ENCODE data around the gene SPAG7. TPM values are rescaled to one million over a fixed set of nuclear protein-coding genes. Genes with fewer than 3 reads are reported as not detected.

Gene SPAG7
- total RNA-seq, 1 experiment from 2014 or later, result 55.3 TPM

DNA sequence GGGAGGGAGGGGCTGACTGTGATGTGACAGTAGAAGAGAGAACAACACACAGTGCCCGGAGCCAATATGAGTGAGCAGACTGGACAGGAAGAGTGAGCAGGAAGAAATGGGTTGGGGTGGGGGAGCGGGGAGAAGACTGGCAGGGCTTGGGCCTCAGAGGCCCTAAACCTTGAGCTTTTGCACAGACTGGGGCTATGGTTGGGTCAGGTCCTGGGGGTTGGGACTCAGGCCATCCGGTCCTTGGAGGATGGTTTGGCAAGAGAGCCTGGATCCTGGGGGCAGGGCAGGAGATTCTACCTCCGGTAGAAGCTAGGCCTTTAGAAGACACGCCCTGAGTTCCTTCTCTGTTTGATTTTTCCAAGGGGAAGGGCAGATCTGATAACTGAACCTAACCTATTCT is 18.8 kb upstream of the SPAG7 start:
- in situ Hi-C loops (cut with HindIII; ENCODE audit: low pct_unique_long_range_greater_than_20kb, low sequenced_read_pairs), result no loop called here
- DNase-seq (ENCODE audit: low read depth, low spot score), result no peak

DNA sequence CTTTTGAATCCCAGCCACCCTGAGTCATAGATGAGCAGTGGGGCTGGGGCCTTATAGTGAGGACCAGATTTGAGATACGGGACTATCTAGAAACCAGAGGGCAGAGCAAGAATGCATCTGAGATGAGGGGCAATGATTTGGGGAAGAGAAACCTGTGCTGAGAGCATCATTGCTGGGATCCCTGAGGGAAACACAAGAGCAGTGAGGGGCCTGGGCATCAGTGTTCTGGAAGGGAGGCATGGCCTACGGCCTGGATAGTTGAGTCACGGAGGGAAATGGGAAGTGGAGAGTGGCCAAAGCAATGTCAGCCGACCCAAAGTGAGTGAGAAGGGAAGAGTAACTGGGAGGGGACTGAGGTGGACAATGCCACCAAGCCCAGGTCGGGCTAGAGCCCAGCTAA is 14.7 kb upstream of the SPAG7 start:
- in situ Hi-C loops (cut with HindIII; ENCODE audit: low pct_unique_long_range_greater_than_20kb, low sequenced_read_pairs), result no loop called here
- DNase-seq (ENCODE audit: low read depth, low spot score), result no peak

DNA sequence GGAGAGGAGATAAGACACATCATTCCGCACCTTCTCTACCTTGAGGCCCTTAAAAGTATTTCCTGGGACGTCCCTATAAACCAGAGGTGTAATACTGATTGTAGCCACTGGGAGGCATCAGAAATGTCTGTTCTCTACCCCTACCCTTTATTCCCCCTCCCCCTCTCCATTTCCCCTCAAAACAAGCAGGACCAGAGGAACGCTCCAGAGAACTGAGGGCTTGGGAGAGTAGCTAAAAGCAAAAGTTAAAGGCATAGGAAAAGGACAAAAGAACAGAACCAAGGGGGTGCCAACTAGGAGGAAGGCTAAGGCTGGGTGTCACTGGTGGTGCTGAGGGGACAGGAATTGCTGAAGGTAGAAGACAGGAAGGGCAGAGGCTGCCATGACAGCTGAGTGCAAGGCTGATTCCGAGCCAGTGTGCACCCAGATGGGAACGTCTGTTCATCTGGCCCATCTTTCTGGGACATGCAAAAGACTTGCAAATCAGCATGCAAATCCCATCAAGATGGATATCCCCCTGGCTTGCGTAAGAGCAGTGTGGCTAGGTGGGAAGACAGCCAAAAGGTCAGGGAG is 13.1 kb upstream of the SPAG7 start:
- DNase-seq (ENCODE audit: low read depth, low spot score), result peak; percentile 81
- in situ Hi-C loops (cut with HindIII; ENCODE audit: low pct_unique_long_range_greater_than_20kb, low sequenced_read_pairs), result no loop called here

GRCh38 chr17:4978726-4979125 is 11.1 kb upstream of the SPAG7 start:
- no peak for DNase-seq (ENCODE audit: low read depth, low spot score)
- in situ Hi-C loops (cut with HindIII; ENCODE audit: low pct_unique_long_range_greater_than_20kb, low sequenced_read_pairs), result no loop called here

DNA sequence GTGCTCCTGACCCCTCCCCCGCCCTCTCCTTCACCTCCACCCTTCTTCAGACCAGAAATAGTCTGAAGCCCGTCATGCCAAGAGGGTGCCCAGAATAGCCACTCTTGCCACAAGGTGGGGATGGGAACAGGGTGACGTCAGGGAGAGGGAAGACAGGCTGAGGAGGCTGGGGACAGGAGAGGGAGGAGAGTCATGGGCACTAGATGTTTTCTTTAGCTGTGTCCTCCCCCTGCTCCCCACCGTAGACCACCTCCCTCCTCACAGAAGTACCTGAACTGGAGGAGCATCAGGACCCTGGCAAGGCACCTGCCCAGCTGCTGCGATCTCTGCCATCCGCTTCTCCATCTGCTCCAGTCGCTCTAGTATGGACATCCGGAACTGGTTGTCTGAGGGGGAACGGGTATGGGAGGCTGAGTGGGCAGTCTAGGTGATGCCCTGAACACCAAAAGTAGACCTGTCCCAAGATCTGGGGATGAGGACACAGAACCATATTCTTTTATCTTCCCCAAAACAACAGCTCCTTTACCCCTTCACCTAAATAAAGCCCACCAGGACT is 6.6 kb upstream of the SPAG7 start:
- in situ Hi-C loops (cut with HindIII; ENCODE audit: low pct_unique_long_range_greater_than_20kb, low sequenced_read_pairs), result no loop called here
- no peak for DNase-seq (ENCODE audit: low read depth, low spot score)

DNA sequence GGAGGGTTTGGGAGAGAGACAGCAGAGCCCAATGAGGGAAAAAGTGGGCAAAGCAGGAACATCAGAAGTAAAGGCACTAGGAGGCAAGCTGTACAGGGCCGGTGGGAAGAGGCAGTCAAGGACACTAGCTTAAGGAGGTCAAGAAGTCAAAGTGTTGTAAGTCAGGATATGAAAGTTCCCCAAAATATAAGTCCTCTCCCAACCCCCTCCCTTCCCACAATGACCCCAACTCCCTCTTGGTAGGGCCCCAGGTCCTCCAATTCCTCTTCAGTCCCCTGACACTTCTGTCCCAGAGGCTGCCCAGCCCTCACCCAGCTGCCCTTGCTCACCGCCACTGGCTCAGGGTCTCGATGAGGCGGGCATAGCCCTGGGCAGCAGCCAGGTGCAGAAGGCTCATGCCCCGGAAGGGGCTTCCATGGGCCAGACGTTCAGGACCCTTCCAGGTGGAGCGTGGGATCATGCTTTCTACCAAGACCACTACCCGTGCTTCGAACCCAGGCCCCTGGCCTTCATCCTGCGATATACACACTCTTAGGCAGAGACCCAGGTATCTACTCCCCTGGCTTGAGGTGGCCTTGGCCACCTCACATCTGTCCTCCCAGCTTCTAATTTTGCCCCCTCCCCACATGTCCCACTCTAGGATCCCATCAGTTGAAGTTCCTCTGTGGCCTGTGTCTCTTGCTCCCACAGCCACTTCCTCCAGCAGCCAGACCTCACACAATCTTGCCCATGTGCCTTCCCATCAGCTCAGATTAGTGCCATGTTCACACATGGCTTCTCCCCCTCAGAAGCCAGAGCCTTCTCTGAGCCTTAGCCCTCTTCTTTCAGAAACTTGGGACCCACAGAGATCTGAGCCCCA is 5.9 kb upstream of the SPAG7 start:
- no peak for DNase-seq (ENCODE audit: low read depth, low spot score)
- in situ Hi-C loops (cut with HindIII; ENCODE audit: low pct_unique_long_range_greater_than_20kb, low sequenced_read_pairs), result no loop called here

GRCh38 chr17:4972752-4973151 is 5.1 kb upstream of the SPAG7 start:
- in situ Hi-C loops (cut with HindIII; ENCODE audit: low pct_unique_long_range_greater_than_20kb, low sequenced_read_pairs), result no loop called here
- no peak for DNase-seq (ENCODE audit: low read depth, low spot score)

GRCh38 chr17:4972322-4972721 is 4.7 kb upstream of the SPAG7 start:
- DNase-seq (ENCODE audit: low read depth, low spot score), result no peak
- in situ Hi-C loops (cut with HindIII; ENCODE audit: low pct_unique_long_range_greater_than_20kb, low sequenced_read_pairs), result no loop called here

DNA sequence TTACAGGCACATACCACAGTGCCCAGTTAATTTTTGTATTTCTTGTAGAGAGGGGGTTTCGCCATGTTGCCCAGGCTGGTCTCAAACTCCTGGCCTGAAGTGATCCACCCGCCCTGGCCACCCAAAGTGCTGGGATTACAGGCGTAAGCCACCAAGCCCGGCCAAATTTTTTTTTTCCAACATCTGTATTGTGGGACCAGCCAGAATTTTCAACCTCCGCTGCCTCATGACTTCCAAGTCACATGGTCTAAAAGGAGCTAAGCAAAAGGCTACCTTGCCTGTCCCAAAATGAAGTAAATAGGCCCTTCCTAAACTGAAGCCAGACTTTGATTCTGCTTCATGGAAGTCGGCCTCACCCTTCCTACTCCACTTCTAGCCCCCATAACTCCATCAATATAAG is 4.2 kb upstream of the SPAG7 start:
- in situ Hi-C loops (cut with HindIII; ENCODE audit: low pct_unique_long_range_greater_than_20kb, low sequenced_read_pairs), result no loop called here
- DNase-seq (ENCODE audit: low read depth, low spot score), result no peak

GRCh38 chr17:4970273-4970672 is 2.7 kb upstream of the SPAG7 start:
- in situ Hi-C loops (cut with HindIII; ENCODE audit: low pct_unique_long_range_greater_than_20kb, low sequenced_read_pairs), result no loop called here
- DNase-seq (ENCODE audit: low read depth, low spot score), result no peak

GRCh38 chr17:4969551-4970173 is 2.0 kb upstream of the SPAG7 start:
- in situ Hi-C loops (cut with HindIII; ENCODE audit: low pct_unique_long_range_greater_than_20kb, low sequenced_read_pairs), result no loop called here

GRCh38 chr17:4969047-4969550 is 1.5 kb upstream of the SPAG7 start:
- no peak for DNase-seq (ENCODE audit: low read depth, low spot score)
- in situ Hi-C loops (cut with HindIII; ENCODE audit: low pct_unique_long_range_greater_than_20kb, low sequenced_read_pairs), result no loop called here

More at GRCh38 chr17:4969551-4970173, 2.0 kb upstream of the SPAG7 start:
- no peak for DNase-seq (ENCODE audit: low read depth, low spot score)

DNA sequence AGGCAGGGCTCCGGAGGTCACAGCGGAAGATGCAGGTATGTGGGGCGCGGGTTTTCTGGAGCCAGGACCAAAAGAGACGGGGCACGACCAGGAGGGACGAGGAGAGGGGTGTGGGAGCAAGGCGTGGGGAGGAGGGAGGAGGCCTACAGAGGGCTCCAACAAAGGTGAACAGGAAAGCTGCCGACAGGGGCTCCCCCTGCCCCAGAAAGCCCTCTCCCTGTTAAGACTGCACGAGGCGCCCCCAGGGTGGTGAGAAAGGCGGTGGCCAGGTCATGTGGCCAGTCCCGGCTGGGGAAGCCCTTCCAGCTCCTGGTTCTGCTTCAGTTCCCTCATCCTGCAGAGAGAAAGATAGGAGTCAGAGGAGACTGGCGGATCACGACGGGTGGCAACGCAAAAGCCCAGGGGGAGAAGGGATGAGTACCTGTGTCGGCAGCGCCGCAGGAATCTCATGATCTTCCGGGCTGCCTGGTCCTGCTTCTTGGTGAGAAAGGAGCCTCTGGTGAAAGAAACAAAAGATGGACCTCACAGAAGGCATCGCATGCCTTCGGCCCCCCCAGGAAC is 949 bp upstream of the SPAG7 start:
- DNase-seq (ENCODE audit: low read depth, low spot score), result no peak
- in situ Hi-C loops (cut with HindIII; ENCODE audit: low pct_unique_long_range_greater_than_20kb, low sequenced_read_pairs), result no loop called here

- in situ Hi-C loops (cut with HindIII; ENCODE audit: low pct_unique_long_range_greater_than_20kb, low sequenced_read_pairs), result no loop called here
- peak; percentile 100 for DNase-seq (ENCODE audit: low read depth, low spot score)
Observed at GRCh38 chr17:4966844-4967538, 626 bp downstream of the SPAG7 start.

DNA sequence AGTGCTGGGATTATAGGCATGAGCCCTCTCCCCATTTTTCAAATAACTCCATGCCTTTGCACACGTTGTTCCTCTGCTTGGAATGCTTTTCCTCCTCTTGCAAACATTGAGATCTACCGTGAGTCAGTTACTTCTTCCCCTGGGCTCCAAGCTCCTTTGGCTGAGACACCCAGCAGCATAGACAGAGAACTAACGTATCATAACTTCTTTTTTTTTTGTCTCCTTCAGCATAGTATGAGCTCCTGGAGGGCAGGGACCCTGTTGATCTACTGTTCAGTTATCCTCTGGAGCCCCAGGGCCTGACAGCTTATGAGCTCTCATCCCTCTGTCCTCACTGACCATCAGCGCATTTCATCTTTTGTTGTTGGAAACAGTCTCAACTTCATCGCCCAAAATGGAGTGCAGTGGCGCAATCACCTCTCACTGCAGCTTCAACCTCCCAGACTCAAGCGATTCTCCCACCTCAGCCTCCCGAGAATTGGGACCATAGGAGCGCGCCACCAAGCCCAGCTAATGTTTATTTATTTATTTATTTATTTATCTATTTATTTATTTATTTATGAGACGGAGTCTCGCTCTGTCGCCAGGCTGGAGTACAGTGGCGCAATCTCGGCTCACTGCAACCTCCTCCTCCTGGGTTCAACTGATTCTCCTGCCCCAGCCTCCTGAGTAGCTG is 2.2 kb downstream of the SPAG7 start:
- in situ Hi-C loops (cut with HindIII; ENCODE audit: low pct_unique_long_range_greater_than_20kb, low sequenced_read_pairs), result no loop called here
- no peak for DNase-seq (ENCODE audit: low read depth, low spot score)

DNA sequence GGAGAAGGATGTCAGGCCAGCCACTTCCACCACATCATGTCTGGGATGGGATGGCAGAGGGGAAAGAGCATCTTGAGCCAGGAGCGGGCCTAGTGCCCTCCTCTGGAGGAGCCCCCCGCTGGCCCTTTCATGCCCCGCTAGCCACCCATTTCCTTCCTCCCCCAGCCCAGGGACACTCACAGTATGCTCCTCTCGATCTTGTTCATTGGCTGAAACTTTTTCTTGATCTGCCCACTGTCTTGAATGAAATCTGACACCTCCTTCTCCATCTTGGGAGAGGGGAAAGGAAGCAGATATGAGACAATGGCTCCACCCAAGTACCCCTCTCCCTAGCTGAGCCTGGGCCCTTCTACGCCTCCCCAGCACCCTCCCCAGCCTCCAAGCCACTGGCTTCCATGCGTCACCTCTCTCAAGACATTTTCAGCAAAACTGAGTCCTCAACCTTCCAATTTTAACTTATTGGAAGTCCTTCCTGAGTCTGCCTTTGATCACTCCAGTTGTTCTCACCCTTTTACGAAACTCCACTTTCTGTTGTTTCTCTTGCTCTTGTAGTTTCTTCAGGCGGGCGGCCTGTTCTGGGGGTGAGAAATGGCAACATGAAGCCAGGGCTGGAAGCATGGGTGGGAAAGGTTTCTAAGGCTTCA is 7.2 kb downstream of the SPAG7 start:
- in situ Hi-C loops (cut with HindIII; ENCODE audit: low pct_unique_long_range_greater_than_20kb, low sequenced_read_pairs), result no loop called here
- DNase-seq (ENCODE audit: low read depth, low spot score), result no peak
